Measurements from ENCODE around the gene CAMKK1. TPM values are rescaled to one million over a fixed set of nuclear protein-coding genes. Genes with fewer than 3 reads are reported as not detected.

Gene CAMKK1
- total RNA-seq, 1 experiment from 2014 or later, result 1.7 TPM

- TF ChIP-seq CTCF (IDR thresholded peaks at IDR 0.05; ENCODE audit: unreplicated experiment), result no peak
- Mint-ChIP-seq H3K36me3 (ENCODE audit: insufficient read depth, unreplicated experiment) (peaks cover 25% of the 10 kb centered on the region), H3K4me1 (ENCODE audit: low read depth, unreplicated experiment) (peaks cover 22% of the 10 kb centered on the region), H3K4me3 (ENCODE audit: low read depth, unreplicated experiment) (peak overlapping the region; percentile 65), H3K27ac (ENCODE audit: unreplicated experiment) (no peak overlapping the region), H3K9me3 (ENCODE audit: low read depth, unreplicated experiment) (no peaks in the 10 kb centered on the region), H3K27me3 (ENCODE audit: unreplicated experiment) (peaks cover 20% of the 10 kb centered on the region)
- intact Hi-C loops (cut with micrococcal nuclease; ENCODE audit: unreplicated experiment), result no loop called here
- no TSS peak for BruUV-seq (replicated peaks)
- CTCF ChIA-PET, result interaction anchor here (0.7 to 1.7 kb wide), 2 partner anchors 20 to 157 kb away, joined by 3 to 4 read pairs; no protein-coding TSS in a partner anchor
- DNase-seq, result no peak
Observed at GRCh38 chr17:3894188-3894587, 1.3 kb upstream of the CAMKK1 start.

- intact Hi-C loops (cut with micrococcal nuclease; ENCODE audit: unreplicated experiment), result no loop called here
- Mint-ChIP-seq H3K9me3 (ENCODE audit: low read depth, unreplicated experiment) (no peaks in the 10 kb centered on the region), H3K27ac (ENCODE audit: unreplicated experiment) (no peak overlapping the region), H3K27me3 (ENCODE audit: unreplicated experiment) (peaks cover 19% of the 10 kb centered on the region), H3K4me3 (ENCODE audit: low read depth, unreplicated experiment) (peak overlapping the region; percentile 65), H3K36me3 (ENCODE audit: insufficient read depth, unreplicated experiment) (peaks cover 26% of the 10 kb centered on the region), H3K4me1 (ENCODE audit: low read depth, unreplicated experiment) (peaks cover 22% of the 10 kb centered on the region)
- no TSS peak for BruUV-seq (replicated peaks)
- DNase-seq, result no peak
- TF ChIP-seq CTCF (IDR thresholded peaks at IDR 0.05; ENCODE audit: unreplicated experiment), result no peak
- CTCF ChIA-PET, result interaction anchor here (1.7 kb wide), 1 partner anchor 20 kb away, joined by 4 read pairs; no protein-coding TSS in a partner anchor
Observed at GRCh38 chr17:3893720-3894116, 865 bp upstream of the CAMKK1 start.

- Mint-ChIP-seq H3K27ac (ENCODE audit: unreplicated experiment) (no peak overlapping the region), H3K4me1 (ENCODE audit: low read depth, unreplicated experiment) (peaks cover 29% of the 10 kb centered on the region), H3K4me3 (ENCODE audit: low read depth, unreplicated experiment) (peak overlapping the region; percentile 65), H3K27me3 (ENCODE audit: unreplicated experiment) (peaks cover 13% of the 10 kb centered on the region), H3K36me3 (ENCODE audit: insufficient read depth, unreplicated experiment) (peaks cover 35% of the 10 kb centered on the region), H3K9me3 (ENCODE audit: low read depth, unreplicated experiment) (no peaks in the 10 kb centered on the region)
- TF ChIP-seq CTCF (IDR thresholded peaks at IDR 0.05; ENCODE audit: unreplicated experiment), result no peak
- intact Hi-C loops (cut with micrococcal nuclease; ENCODE audit: unreplicated experiment), result no loop called here
- no TSS peak for BruUV-seq (replicated peaks)
- CTCF ChIA-PET, result interaction anchor here (1.7 kb wide), 1 partner anchor 22 kb away, joined by 4 read pairs; no protein-coding TSS in a partner anchor
- DNase-seq, result peak; percentile 28
Observed at GRCh38 chr17:3892095-3892998, 506 bp downstream of the CAMKK1 start.

- CTCF ChIA-PET, result no interaction called here
- peak overlapping the region; percentile 65 for H3K4me3 Mint-ChIP-seq (ENCODE audit: low read depth, unreplicated experiment)
- peaks cover 35% of the 10 kb centered on the region for H3K4me1 Mint-ChIP-seq (ENCODE audit: low read depth, unreplicated experiment)
- H3K27me3 Mint-ChIP-seq (ENCODE audit: unreplicated experiment), result peaks cover 13% of the 10 kb centered on the region
- no peaks in the 10 kb centered on the region for H3K9me3 Mint-ChIP-seq (ENCODE audit: low read depth, unreplicated experiment)
- H3K27ac Mint-ChIP-seq (ENCODE audit: unreplicated experiment), result no peak overlapping the region
- BruUV-seq (replicated peaks), result no TSS peak
- intact Hi-C loops (cut with micrococcal nuclease; ENCODE audit: unreplicated experiment), result no loop called here
- no peak for DNase-seq
- no peak for TF ChIP-seq CTCF (IDR thresholded peaks at IDR 0.05; ENCODE audit: unreplicated experiment)
- H3K36me3 Mint-ChIP-seq (ENCODE audit: insufficient read depth, unreplicated experiment), result peaks cover 40% of the 10 kb centered on the region
Observed at GRCh38 chr17:3891626-3892094, 1.2 kb downstream of the CAMKK1 start.
